ENCODE measurements around the gene ITGA1.

GRCh38 chr5:52897238-52897614, 109.5 kb downstream of the ITGA1 start:
- TF ChIP-seq CTCF (IDR thresholded peaks at IDR 0.05) (no peak), POLR2A (IDR thresholded peaks at IDR 0.05; ENCODE audit: low read depth) (no peak), POLR2AphosphoS5 (IDR thresholded peaks at IDR 0.05) (no peak)
